ENCODE results near the gene LRMDA. TPM values are rescaled to one million over a fixed set of nuclear protein-coding genes. Genes with fewer than 3 reads are reported as not detected.

Gene LRMDA
- polyA plus RNA-seq, 1 donor (not counting 4 experiments of a cell fraction or from before 2014, with no cell fraction given): not detected

GRCh38 chr10:76324283-76324682 is 892.9 kb downstream of the LRMDA start:
- no peaks in the 10 kb centered on the region for H3K36me3 ChIP-seq (ENCODE audit: control insufficient read depth in 2 of 2, extremely low read depth in 1 of 2, insufficient read depth in 2 of 2, low read length in 2 of 2)
- no peaks in the 10 kb centered on the region for H3K27me3 ChIP-seq (ENCODE audit: control insufficient read depth, extremely low read depth, insufficient read depth, low read length)
- dilution Hi-C loops (cut with MboI; ENCODE audit: extremely low pct_ligation_motif_present, low sequenced_read_pairs): no loop called here
- no peak overlapping the region for H3K4me3 ChIP-seq (ENCODE audit: control insufficient read depth in 2 of 3, extremely low read depth in 1 of 3, insufficient read depth in 2 of 3, low read depth in 1 of 3, low read length in 3 of 3)
- DNase-seq (ENCODE audit: low read depth, low spot score) (no peak), FAIRE-seq (no peak)
- H2AFZ ChIP-seq (ENCODE audit: control insufficient read depth, low read length): peak overlapping the region; percentile 27
- no peaks in the 10 kb centered on the region for H3K9me1 ChIP-seq (ENCODE audit: control insufficient read depth, extremely low read depth, insufficient read depth, low read length)
- H3K79me2 ChIP-seq (ENCODE audit: control insufficient read depth, insufficient read depth, low read length): no peaks in the 10 kb centered on the region
- no peak overlapping the region for H3K4me2 ChIP-seq (ENCODE audit: control insufficient read depth, extremely low read depth, insufficient read depth, low read depth, low read length)
- no peak overlapping the region for H3K27ac ChIP-seq (ENCODE audit: control insufficient read depth, insufficient read depth, low read length)
- no peaks in the 10 kb centered on the region for H4K20me1 ChIP-seq (ENCODE audit: control insufficient read depth, extremely low read depth, insufficient read depth, low read length)
- H3K4me1 ChIP-seq (ENCODE audit: control insufficient read depth, extremely low read depth, insufficient read depth, low read length): peaks cover 6% of the 10 kb centered on the region
- no peak overlapping the region for H3K9ac ChIP-seq (ENCODE audit: control insufficient read depth, extremely low read depth, insufficient read depth, low read length)
- TF ChIP-seq, protein P1, sequence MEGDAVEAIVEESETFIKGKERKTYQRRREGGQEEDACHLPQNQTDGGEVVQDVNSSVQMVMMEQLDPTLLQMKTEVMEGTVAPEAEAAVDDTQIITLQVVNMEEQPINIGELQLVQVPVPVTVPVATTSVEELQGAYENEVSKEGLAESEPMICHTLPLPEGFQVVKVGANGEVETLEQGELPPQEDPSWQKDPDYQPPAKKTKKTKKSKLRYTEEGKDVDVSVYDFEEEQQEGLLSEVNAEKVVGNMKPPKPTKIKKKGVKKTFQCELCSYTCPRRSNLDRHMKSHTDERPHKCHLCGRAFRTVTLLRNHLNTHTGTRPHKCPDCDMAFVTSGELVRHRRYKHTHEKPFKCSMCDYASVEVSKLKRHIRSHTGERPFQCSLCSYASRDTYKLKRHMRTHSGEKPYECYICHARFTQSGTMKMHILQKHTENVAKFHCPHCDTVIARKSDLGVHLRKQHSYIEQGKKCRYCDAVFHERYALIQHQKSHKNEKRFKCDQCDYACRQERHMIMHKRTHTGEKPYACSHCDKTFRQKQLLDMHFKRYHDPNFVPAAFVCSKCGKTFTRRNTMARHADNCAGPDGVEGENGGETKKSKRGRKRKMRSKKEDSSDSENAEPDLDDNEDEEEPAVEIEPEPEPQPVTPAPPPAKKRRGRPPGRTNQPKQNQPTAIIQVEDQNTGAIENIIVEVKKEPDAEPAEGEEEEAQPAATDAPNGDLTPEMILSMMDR (optimal IDR thresholded peaks at IDR 0.05 in 1 of 3, IDR thresholded peaks at IDR 0.05 in 1 of 3, conservative IDR thresholded peaks at IDR 0.05 in 1 of 3; ENCODE audit: extremely low read depth in 1 of 3, insufficient read depth in 2 of 3, low read length in 3 of 3): no peak
- no peak for TF ChIP-seq EZH2 (IDR thresholded peaks at IDR 0.05; ENCODE audit: low read length)
- H3K9me3 ChIP-seq (ENCODE audit: control insufficient read depth, low read depth, low read length): no peaks in the 10 kb centered on the region

GRCh38 chr10:76327441-76327840 is 896.0 kb downstream of the LRMDA start:
- dilution Hi-C loops (cut with MboI; ENCODE audit: extremely low pct_ligation_motif_present, low sequenced_read_pairs): no loop called here
- FAIRE-seq: peak; percentile 58
- no peak overlapping the region for H3K27ac ChIP-seq (ENCODE audit: control insufficient read depth, insufficient read depth, low read length)

More at GRCh38 chr10:76327441-76327840, 896.0 kb downstream of the LRMDA start:
- no peak overlapping the region for H2AFZ ChIP-seq (ENCODE audit: control insufficient read depth, low read length)
- H3K9me1 ChIP-seq (ENCODE audit: control insufficient read depth, extremely low read depth, insufficient read depth, low read length): peaks cover 2% of the 10 kb centered on the region
- peaks cover 16% of the 10 kb centered on the region for H3K4me1 ChIP-seq (ENCODE audit: control insufficient read depth, extremely low read depth, insufficient read depth, low read length)
- no peaks in the 10 kb centered on the region for H4K20me1 ChIP-seq (ENCODE audit: control insufficient read depth, extremely low read depth, insufficient read depth, low read length)
- no peaks in the 10 kb centered on the region for H3K36me3 ChIP-seq (ENCODE audit: control insufficient read depth in 2 of 2, extremely low read depth in 1 of 2, insufficient read depth in 2 of 2, low read length in 2 of 2)
- no peak overlapping the region for H3K4me2 ChIP-seq (ENCODE audit: control insufficient read depth, extremely low read depth, insufficient read depth, low read depth, low read length)
- H3K4me3 ChIP-seq (ENCODE audit: control insufficient read depth in 2 of 3, extremely low read depth in 1 of 3, insufficient read depth in 2 of 3, low read depth in 1 of 3, low read length in 3 of 3): no peak overlapping the region
- H3K27me3 ChIP-seq (ENCODE audit: control insufficient read depth, extremely low read depth, insufficient read depth, low read length): no peaks in the 10 kb centered on the region
- no peaks in the 10 kb centered on the region for H3K9me3 ChIP-seq (ENCODE audit: control insufficient read depth, low read depth, low read length)
- no peaks in the 10 kb centered on the region for H3K79me2 ChIP-seq (ENCODE audit: control insufficient read depth, insufficient read depth, low read length)
- DNase-seq (ENCODE audit: low read depth, low spot score): no peak
- no peak for TF ChIP-seq EZH2 (IDR thresholded peaks at IDR 0.05; ENCODE audit: low read length)
- TF ChIP-seq, protein P1 (optimal IDR thresholded peaks at IDR 0.05 in 1 of 3, IDR thresholded peaks at IDR 0.05 in 1 of 3, conservative IDR thresholded peaks at IDR 0.05 in 1 of 3; ENCODE audit: extremely low read depth in 1 of 3, insufficient read depth in 2 of 3, low read length in 3 of 3): no peak
- no peak overlapping the region for H3K9ac ChIP-seq (ENCODE audit: control insufficient read depth, extremely low read depth, insufficient read depth, low read length)

Data from keratinocyte (primary cell).